ENCODE results near the gene ERGIC1.

Gene ERGIC1

DNA sequence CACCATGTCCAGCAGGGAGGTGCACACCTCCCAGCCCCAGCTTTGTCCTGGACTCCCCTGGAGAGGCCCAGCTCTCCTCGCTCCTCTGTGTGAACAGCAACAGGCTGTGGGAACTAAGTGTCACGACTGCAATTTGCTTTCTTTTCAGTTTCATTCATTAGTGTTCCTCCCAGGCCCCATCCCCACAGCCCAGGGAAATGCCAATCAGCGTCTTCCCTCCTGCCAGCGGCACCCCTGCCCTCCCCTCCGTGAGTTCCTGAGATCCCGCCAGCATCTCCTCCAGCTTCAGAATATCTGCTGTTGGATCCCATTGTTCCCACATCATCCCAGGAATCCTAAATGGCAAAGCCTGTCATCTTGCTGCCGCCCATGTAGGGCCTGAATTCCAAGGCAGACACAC is 112.1 kb downstream of the ERGIC1 start:
- DNase-seq (ENCODE audit: low spot score): no peak

DNA sequence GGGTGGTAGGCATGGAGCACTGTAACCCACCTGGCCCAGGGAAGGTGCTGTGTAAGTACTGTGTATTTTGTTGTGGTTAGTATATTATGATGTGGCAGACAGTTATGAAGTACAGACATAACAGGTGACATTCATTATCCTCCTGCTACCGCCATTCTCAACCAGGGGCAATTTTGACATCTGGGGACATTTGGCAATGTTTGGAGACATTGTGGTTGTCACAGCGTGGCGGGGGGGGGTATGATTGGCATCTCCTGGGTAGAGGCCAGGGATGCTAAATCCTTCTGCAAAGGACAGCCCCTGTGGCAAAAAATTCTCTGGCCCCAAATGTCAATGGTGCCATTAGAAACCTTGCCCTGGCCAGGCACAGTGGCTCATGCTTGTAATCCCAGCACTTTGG is 115.4 kb downstream of the ERGIC1 start:
- DNase-seq (ENCODE audit: low spot score): no peak

DNA sequence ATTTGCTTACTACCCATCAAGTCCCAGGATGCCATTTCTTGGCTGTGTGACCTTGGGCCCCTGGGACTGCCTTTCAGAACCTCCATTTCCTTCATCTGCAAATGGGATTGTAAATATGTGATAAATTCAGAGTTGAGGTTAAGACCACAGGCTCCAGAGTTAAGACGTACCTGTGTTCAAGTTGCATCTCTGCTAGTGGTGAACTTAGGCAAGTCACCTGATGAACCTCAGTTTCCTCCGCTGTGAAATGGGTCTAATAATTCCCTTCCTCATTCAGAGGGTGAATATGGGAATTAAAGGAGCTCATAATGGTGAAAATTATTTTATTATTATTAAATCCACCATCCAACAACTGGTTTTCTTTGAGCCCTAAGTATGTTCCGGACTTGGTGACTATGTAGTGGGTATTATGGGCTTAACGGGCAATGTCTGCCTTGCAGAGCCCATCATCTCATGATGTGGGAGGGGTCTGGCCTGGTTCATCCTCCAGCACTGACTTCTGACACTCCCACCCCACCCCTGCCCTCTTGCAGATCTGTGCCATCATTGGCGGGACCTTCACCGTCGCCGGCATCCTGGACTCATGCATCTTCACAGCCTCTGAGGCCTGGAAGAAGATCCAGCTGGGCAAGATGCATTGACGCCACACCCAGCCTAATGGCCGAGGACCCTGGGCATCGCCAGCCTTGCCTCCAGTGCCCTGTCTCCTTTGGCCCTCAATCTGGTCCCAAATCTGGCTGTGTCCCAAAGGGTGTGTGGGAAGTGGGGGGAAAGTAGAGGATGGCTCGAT is 116.3 kb downstream of the ERGIC1 start:
- DNase-seq (ENCODE audit: low spot score): no peak

GRCh38 chr5:172951371-172952033 is 117.5 kb downstream of the ERGIC1 start:
- no peak for DNase-seq (ENCODE audit: low spot score)

GRCh38 chr5:172952034-172952511 is 118.0 kb downstream of the ERGIC1 start:
- DNase-seq (ENCODE audit: low spot score): no peak

GRCh38 chr5:172953776-172954675 is 120.0 kb downstream of the ERGIC1 start:
- no peak for DNase-seq (ENCODE audit: low spot score)

GRCh38 chr5:172954751-172955159 is 120.7 kb downstream of the ERGIC1 start:
- no peak for DNase-seq (ENCODE audit: low spot score)

- no peak for DNase-seq (ENCODE audit: low spot score)
Measured at GRCh38 chr5:172956228-172956627, 122.2 kb downstream of the ERGIC1 start.

DNA sequence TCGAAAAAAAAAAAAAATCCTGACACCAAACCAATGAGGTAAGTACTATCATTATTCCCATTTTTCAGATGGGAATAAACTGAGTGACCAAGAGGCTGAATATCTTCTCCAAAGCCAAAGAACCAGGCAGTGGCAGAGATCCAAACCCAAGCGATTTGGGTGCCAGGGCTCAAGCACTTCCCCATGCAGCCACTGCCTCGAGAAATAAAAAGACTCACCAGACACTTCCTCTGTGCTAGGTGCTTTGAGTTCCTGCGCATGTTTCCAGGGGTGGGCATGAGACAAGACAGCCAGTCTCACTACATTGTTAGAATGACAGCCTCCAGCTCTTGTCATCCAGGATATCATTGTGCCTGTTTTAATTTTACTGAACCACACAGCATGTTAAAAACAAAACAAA is 122.9 kb downstream of the ERGIC1 start:
- DNase-seq (ENCODE audit: low spot score): no peak

GRCh38 chr5:172957458-172957857 is 123.4 kb downstream of the ERGIC1 start:
- DNase-seq (ENCODE audit: low spot score): no peak

DNA sequence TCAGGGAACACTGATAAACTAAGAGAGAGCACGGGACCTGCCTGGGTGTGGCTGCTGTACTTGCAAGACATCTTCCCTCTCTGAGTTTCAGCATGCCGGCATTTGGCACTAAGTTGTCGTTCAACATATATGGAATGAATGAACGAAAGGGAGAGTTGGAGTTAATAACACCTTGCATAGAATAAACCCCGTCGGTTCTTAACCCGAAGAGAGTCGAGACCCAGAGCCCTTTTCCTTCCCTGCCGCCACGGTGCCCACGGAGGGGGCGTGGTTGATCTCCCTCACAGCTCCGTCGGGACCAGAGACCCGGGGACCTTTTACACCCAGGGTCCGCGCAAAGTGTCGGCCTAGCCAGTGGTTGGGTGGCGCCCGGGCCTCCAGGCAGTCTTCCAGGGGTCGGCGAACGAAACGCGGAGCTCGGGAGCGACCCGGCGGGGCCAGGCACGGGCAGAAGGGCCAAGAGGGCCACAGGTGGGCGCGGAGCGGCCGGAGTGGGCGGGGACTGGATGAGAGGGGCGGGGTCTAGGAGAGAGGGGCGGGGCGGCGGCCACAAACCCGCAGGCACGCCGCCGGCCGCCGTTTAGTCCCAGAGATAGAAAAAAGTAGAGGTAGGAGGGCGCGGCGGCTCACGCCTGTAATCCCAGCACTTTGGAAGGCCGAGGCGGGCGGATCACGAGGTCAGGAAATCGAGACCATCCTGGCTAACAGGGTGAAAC is 124.4 kb downstream of the ERGIC1 start:
- DNase-seq (ENCODE audit: low spot score): peak; percentile 70

DNA sequence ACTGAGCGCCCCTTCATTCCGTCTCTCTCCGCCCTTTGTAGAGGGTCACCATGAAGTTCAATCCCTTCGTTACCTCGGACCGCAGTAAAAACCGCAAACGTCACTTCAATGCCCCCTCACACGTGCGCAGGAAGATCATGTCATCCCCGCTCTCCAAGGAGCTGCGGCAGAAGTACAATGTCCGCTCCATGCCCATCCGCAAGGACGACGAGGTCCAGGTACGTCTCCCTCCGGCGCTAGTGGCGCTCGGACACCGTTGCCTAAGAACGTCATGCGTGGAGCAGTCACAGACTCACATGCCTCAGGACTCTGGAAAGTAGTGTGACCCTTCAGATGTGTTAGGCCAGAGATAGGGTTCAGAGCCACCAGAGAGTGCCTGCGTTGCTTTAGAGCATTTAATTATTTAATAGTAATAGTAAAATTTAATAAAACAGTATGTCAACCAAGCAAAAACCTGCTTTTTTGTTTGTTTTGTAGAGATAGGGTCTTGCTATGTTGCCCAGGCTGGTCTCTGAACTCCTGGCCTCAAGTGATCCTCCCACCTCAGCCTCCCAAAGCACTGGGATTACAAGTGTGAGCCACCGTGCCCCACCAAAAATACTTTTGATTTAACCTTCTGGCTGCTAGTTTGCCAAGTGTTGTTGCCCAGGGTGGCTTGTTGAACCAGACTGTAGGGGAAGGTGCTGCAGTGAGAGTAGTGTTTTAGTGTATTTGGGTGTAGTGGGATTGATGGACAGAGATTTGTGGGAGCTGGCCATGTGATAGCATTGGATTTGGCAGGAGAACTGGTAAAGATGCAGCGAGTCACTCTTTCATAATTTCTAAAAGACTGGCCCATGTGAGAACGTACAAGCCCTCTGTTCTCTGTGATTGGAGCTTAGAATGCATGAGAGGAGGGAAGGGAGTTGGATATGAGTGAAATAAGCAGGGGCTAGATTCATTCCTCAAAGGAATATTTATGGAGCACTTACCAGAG is 126.1 kb downstream of the ERGIC1 start:
- DNase-seq (ENCODE audit: low spot score): no peak

- no peak for DNase-seq (ENCODE audit: low spot score)
Measured at GRCh38 chr5:172969921-172970320, 135.9 kb downstream of the ERGIC1 start.

DNA sequence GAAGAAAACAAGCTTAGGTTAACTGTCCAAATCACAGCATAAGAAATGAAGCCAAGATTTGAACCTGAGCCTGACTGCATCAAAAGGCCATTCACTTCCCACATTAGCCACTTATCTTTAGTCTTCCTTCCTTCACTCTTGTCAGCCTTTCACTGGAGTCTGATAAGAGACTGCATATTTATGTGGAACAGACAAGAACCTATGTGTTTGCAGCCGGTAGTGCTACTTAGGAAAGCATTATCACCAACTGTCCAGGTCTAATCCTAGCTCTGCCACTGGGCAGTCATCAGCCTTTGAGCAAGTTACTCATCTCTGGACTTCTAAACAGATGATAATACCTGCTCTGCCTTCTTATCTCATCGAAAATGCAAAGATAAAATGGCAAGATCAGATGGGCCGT is 137.4 kb downstream of the ERGIC1 start:
- DNase-seq (ENCODE audit: low spot score): no peak

GRCh38 chr5:172972552-172972951 is 138.5 kb downstream of the ERGIC1 start:
- DNase-seq (ENCODE audit: low spot score): no peak

DNA sequence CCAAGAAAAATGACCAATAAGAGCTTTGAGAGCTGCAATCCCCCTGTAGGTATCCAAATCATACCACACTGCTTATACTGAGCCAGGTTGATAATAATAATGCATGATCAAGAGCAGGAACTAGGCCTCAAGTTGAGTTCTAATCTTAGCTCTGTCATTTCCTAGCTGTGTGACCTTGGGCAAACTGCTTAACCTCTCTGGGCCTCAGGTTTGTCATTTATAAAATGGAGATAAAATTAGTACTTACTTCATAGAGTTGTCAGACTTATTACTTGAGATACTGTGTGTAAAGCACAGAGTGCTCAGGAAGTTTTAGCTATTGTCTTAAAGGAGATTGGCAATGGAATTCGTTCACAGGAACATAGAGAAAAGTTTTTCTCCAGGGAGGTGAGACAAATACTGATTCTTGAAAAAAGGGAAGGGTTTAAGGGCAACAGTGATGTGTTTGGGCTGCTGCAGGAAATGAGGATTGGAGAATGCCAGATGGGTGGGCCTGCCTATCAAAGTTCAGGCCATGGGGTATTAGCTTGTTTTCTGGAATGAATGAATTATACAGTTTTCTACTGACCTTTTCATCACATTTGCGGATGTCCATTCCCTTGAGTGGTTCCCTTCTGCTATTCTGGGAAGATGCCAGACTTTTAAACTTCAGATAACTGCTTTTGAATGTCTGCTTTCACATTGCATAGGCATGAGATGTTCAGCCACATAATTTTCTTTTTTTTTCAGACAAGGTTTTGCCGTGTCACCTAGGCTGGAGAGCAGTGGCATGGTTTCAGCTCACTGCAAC is 139.3 kb downstream of the ERGIC1 start:
- no peak for DNase-seq (ENCODE audit: low spot score)

DNA sequence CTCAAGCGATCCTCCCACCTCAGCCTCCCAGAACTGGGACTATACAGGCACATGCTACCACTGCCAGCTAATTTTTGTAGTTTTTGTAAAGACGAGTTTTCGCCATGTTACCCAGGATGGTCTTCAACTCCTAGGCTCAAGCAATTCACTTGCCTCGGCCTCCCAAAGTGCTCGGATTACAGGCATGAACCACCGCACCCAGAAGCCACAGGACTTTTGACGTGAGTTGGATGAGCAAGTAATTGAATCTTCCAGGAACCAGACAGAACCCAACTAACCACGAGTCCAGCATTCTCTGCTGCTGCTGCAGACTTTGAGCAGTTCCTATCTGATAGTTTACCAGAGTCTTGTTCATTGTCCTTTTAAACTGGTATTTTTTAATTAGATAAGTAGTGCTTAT is 139.9 kb downstream of the ERGIC1 start:
- no peak for DNase-seq (ENCODE audit: low spot score)

DNA sequence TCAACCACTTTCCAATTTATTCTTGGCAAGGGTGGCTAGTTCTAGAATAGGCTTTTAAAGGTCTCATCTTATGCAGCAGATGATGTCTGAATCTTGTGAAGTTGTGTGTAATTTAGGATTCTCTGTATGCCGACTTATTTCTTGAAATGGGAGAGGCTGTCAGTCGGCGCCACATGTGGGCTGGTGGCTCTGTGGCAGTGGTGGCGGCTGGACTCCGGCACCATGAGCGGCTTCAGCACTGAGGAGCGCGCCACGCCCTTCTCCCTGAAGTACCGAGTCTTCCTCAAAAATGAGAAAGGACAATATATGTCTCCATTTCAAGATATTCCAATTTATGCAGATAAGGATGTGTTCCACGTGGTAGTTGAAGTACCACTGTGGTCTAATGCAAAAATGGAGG is 141.2 kb downstream of the ERGIC1 start:
- no peak for DNase-seq (ENCODE audit: low spot score)

DNA sequence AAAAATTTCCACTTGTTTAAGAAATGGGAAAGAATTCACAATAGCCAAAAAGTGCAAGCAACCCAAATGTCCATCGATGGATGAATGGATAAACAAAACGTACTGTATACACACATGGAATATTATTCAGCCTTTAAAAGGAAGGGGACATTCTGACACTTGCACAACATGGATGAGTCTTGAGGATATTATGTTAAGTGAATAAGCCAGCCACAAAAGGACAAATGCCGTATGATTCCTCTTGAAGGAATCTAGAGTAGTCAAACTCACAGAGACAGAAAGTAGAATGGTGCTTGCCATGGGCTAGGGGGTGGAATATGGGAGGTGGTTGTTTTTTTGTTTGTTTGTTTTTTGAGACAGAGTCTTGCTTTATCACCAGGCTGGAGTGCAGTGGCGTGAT is 145.7 kb downstream of the ERGIC1 start:
- DNase-seq (ENCODE audit: low spot score): no peak

DNA sequence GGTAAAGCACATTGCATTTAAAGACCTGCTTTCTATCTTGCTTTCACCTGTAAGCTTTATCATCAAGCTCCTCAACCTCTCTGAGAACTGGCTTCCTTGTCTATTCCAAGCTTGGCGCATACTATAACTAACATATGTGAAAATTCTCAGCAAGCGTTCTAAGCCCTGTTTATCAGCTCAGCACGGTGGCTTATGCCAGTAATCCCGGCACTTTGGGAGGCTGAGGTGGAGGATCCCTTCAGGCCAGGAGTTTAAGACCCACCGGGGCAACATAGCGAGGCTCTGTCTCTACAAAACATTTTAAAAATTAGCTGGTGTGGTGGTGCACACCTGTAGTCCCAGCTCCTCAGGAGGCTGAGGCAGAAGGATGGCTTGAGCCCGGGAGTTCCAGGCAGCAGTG is 147.9 kb downstream of the ERGIC1 start:
- no peak for DNase-seq (ENCODE audit: low spot score)

Measured in HuH-7 (cell line).